Sciatic nerve (tissue), 2 donors: ENCODE results near the gene CCDC107. TPM values are rescaled to one million over a fixed set of nuclear protein-coding genes. Genes with fewer than 3 reads are reported as not detected.

Source experiments
- ATAC-seq: fragments of 200-7000 bp; cut with Tn5 transposase; one replicate; pipeline ENCODE4 v1.9.1; 2020; ENCODE audit warnings: mild to moderate bottlenecking, moderate library complexity
- DNase-seq: peaks from one replicate; pipeline ENCODE4 v3.0.0-alpha.2; 2020; ENCODE audit warnings: low spot score
- intact Hi-C: fragments of 100-400 bp; cut with DNase I; formaldehyde crosslinking; loops from one replicate; pipeline ENCODE4 v1.14.2; 2022
- total RNA-seq: library from RNA; stranded (reverse); fragmentation: NEBNext Ultra II Directional; extraction: Animal tissue kit (Norgen Biotek cat#: 25700); gene quantifications from one replicate; pipeline ENCODE4 v1.2.1, GENCODE V29; 2021
- donor health status: DM: no; HTN: no; CAD: no.
- donor health status: DM: no; HTN: no; CAD: no.

The CCDC107 gene
- total RNA-seq, 1 donor from 2014 or later, result 28.0 TPM

- intact Hi-C loops, result no loop called here
- DNase-seq (no peak), ATAC-seq (no peak)
Measured at GRCh38 chr9:35656348-35656747, 1.7 kb upstream of the CCDC107 start.

GRCh38 chr9:35656831-35657545, 1.1 kb upstream of the CCDC107 start:
- ATAC-seq (peak; percentile 45), DNase-seq (no peak)
- intact Hi-C loops, result no loop called here

GRCh38 chr9:35657546-35658136, 451 bp upstream of the CCDC107 start, which contains the start of gene RMRP:
TSS of gene RMRP (minus strand) at chr9:35658019.
- intact Hi-C loops, result no loop called here
- peak; percentile 98 for DNase-seq
- ATAC-seq, result peak; percentile 98

GRCh38 chr9:35658968-35659220, 802 bp downstream of the CCDC107 start:
- ATAC-seq (no peak), DNase-seq (peak; percentile 75)
- intact Hi-C loops, result no loop called here

GRCh38 chr9:35659340-35659739, 1.2 kb downstream of the CCDC107 start:
- intact Hi-C loops, result no loop called here
- ATAC-seq (no peak), DNase-seq (no peak)

GRCh38 chr9:35660966-35661415, 2.9 kb downstream of the CCDC107 start:
- ATAC-seq (no peak), DNase-seq (no peak)
- intact Hi-C loops, result no loop called here

- DNase-seq (no peak), ATAC-seq (no peak)
- intact Hi-C loops, result no loop called here
Measured at GRCh38 chr9:35661756-35662350, 3.8 kb downstream of the CCDC107 start.

GRCh38 chr9:35662437-35662836, 4.3 kb downstream of the CCDC107 start:
- DNase-seq, result no peak
- ATAC-seq, result no peak
- intact Hi-C loops, result no loop called here

GRCh38 chr9:35664531-35665470, 6.7 kb downstream of the CCDC107 start, which contains the start of gene ARHGEF39:
TSS of gene ARHGEF39 (minus strand) at chr9:35665195. CDS start at chr9:35665169, 26 bp downstream.
- ATAC-seq (peak; percentile 85), DNase-seq (peak; percentile 86)
- intact Hi-C loops, result no loop called here

GRCh38 chr9:35665471-35665818, 7.4 kb downstream of the CCDC107 start:
- ATAC-seq (no peak), DNase-seq (no peak)
- intact Hi-C loops, result no loop called here

- intact Hi-C loops, result no loop called here
- DNase-seq (no peak), ATAC-seq (no peak)
Measured at GRCh38 chr9:35666045-35666444, 8.0 kb downstream of the CCDC107 start.

GRCh38 chr9:35666549-35666948, 8.5 kb downstream of the CCDC107 start:
- intact Hi-C loops, result no loop called here
- DNase-seq, result no peak
- no peak for ATAC-seq

GRCh38 chr9:35667939-35668338, 9.8 kb downstream of the CCDC107 start:
- no peak for ATAC-seq
- intact Hi-C loops, result no loop called here
- no peak for DNase-seq

GRCh38 chr9:35669331-35670145, 11.4 kb downstream of the CCDC107 start:
- DNase-seq (no peak), ATAC-seq (no peak)
- intact Hi-C loops, result no loop called here

GRCh38 chr9:35673132-35674024, 15.3 kb downstream of the CCDC107 start, which contains the start of gene CA9:
TSS of gene CA9 (plus strand) at chr9:35673928. CDS start at chr9:35673960, 32 bp downstream.
- no peak for DNase-seq
- no peak for ATAC-seq
- intact Hi-C loops, result no loop called here

- DNase-seq, result no peak
- no peak for ATAC-seq
- intact Hi-C loops, result no loop called here
Measured at GRCh38 chr9:35674025-35674361, 15.9 kb downstream of the CCDC107 start.

- DNase-seq, result no peak
- intact Hi-C loops, result no loop called here
- peak; percentile 8 for ATAC-seq
Measured at GRCh38 chr9:35675204-35675603, 17.1 kb downstream of the CCDC107 start.
